ENCODE results near the gene CHSY3. TPM values are rescaled to one million over a fixed set of nuclear protein-coding genes. Genes with fewer than 3 reads are reported as not detected.

Gene CHSY3
- polyA plus RNA-seq, 3 donors: not detected

GRCh38 chr5:129904667-129905472, 605 bp downstream of the CHSY3 start:
- intact Hi-C loops (cut with micrococcal nuclease): loop anchor here in 1 of 2 donors (10.0 kb wide), 1 partner anchor 1210 kb away; no protein-coding TSS in a partner anchor
- H3K4me3 Mint-ChIP-seq: peak overlapping the region; percentile 52 to 89
- H4K20me1 ChIP-seq (ENCODE audit: insufficient read depth, low read length): no peaks in the 10 kb centered on the region
- peaks cover 0 to 11% (median 4%) of the 10 kb centered on the region in 7 donors for H3K9me3 Mint-ChIP-seq
- peaks cover 3 to 8% of the 10 kb centered on the region in 2 donors for H3K36me3 Mint-ChIP-seq
- H3K27me3 ChIP-seq (ENCODE audit: control insufficient read depth in 2 of 2, insufficient read depth in 2 of 2, low read length in 2 of 2): peaks cover 59 to 72% of the 10 kb centered on the region in 2 donors
- H3K4me3 ChIP-seq (replicated peaks in 1 of 3; ENCODE audit: low read depth in 2 of 3, low read length in 3 of 3): peak overlapping the region in 2 of 3 experiments; percentile 32 to 64
- H3K4me1 ChIP-seq (ENCODE audit: control insufficient read depth in 1 of 2, insufficient read depth in 2 of 2, low read length in 2 of 2): peaks cover 9 to 16% of the 10 kb centered on the region in 2 donors
- no peaks in the 10 kb centered on the region for H3K36me3 ChIP-seq (replicated peaks in 1 of 2; ENCODE audit: control insufficient read depth in 1 of 2, insufficient read depth in 2 of 2, low read length in 2 of 2)
- H2AFZ ChIP-seq (ENCODE audit: insufficient read depth, low read depth, low read length, poor library complexity, severe bottlenecking): peak overlapping the region; percentile 57
- peak in 1 of 3 donors; percentile 2 for DNase-seq
- no peaks in the 10 kb centered on the region for H3K79me2 ChIP-seq (ENCODE audit: insufficient read depth, low read length)
- H3K4me2 ChIP-seq (replicated peaks; ENCODE audit: extremely low read depth, low read length, poor library complexity, severe bottlenecking): peak overlapping the region; percentile 65
- H3K9ac ChIP-seq (ENCODE audit: insufficient read depth, low read length, poor library complexity, severe bottlenecking): peak overlapping the region; percentile 15
- no peak overlapping the region for H3K27ac ChIP-seq (ENCODE audit: low read depth in 1 of 2, low read length in 2 of 2)
- H3K27me3 Mint-ChIP-seq (ENCODE audit: low read depth in 3 of 3): peaks cover 52 to 70% (median 54%) of the 10 kb centered on the region in 3 donors
- no peak overlapping the region for H3K27ac Mint-ChIP-seq
- under 1% methylated on average over 105 of the region's 105 CpGs for WGBS (ENCODE audit: insufficient coverage)
- peaks cover 14% of the 10 kb centered on the region for H3K4me1 Mint-ChIP-seq
- peaks cover 0 to 12% of the 10 kb centered on the region in 2 donors for H3K9me3 ChIP-seq (replicated peaks in 1 of 2; ENCODE audit: control insufficient read depth in 1 of 2, insufficient read depth in 1 of 2, low read length in 2 of 2)
- TF ChIP-seq CTCF (IDR thresholded peaks at IDR 0.05): no peak

GRCh38 chr5:129905473-129906176, 1.4 kb downstream of the CHSY3 start:
- no peak for DNase-seq
- Mint-ChIP-seq H3K27me3 (ENCODE audit: low read depth in 3 of 3) (peaks cover 52 to 68% (median 54%) of the 10 kb centered on the region in 3 donors), H3K27ac (no peak overlapping the region), H3K9me3 (peaks cover 0 to 11% (median 4%) of the 10 kb centered on the region in 7 donors), H3K36me3 (peaks cover 3 to 8% of the 10 kb centered on the region in 2 donors), H3K4me1 (peaks cover 14% of the 10 kb centered on the region), H3K4me3 (peak overlapping the region; percentile 52 to 89)
- no peaks in the 10 kb centered on the region for H4K20me1 ChIP-seq (ENCODE audit: insufficient read depth, low read length)
- H3K9ac ChIP-seq (ENCODE audit: insufficient read depth, low read length, poor library complexity, severe bottlenecking): no peak overlapping the region
- H2AFZ ChIP-seq (ENCODE audit: insufficient read depth, low read depth, low read length, poor library complexity, severe bottlenecking): no peak overlapping the region
- peaks cover 59 to 71% of the 10 kb centered on the region in 2 donors for H3K27me3 ChIP-seq (ENCODE audit: control insufficient read depth in 2 of 2, insufficient read depth in 2 of 2, low read length in 2 of 2)
- H3K9me3 ChIP-seq (replicated peaks in 1 of 2; ENCODE audit: control insufficient read depth in 1 of 2, insufficient read depth in 1 of 2, low read length in 2 of 2): peaks cover 0 to 12% of the 10 kb centered on the region in 2 donors
- H3K4me1 ChIP-seq (ENCODE audit: control insufficient read depth in 1 of 2, insufficient read depth in 2 of 2, low read length in 2 of 2): peaks cover 9 to 16% of the 10 kb centered on the region in 2 donors
- peak overlapping the region; percentile 65 for H3K4me2 ChIP-seq (replicated peaks; ENCODE audit: extremely low read depth, low read length, poor library complexity, severe bottlenecking)
- TF ChIP-seq CTCF (IDR thresholded peaks at IDR 0.05): no peak
- intact Hi-C loops (cut with micrococcal nuclease): loop anchor here in 1 of 2 donors (10.0 kb wide), 1 partner anchor 1209 kb away; no protein-coding TSS in a partner anchor
- no peaks in the 10 kb centered on the region for H3K36me3 ChIP-seq (replicated peaks in 1 of 2; ENCODE audit: control insufficient read depth in 1 of 2, insufficient read depth in 2 of 2, low read length in 2 of 2)
- 3% methylated on average over 36 of the region's 37 CpGs for WGBS (ENCODE audit: insufficient coverage)
- no peaks in the 10 kb centered on the region for H3K79me2 ChIP-seq (ENCODE audit: insufficient read depth, low read length)
- H3K27ac ChIP-seq (ENCODE audit: low read depth in 1 of 2, low read length in 2 of 2): no peak overlapping the region
- peak overlapping the region in 1 of 3 experiments; percentile 64 for H3K4me3 ChIP-seq (replicated peaks in 1 of 3; ENCODE audit: low read depth in 2 of 3, low read length in 3 of 3)
